Effector memory CD8-positive, alpha-beta T cell (primary cell): ENCODE results near the gene SORBS1.

ENCODE experiments used
- ATAC-seq: fragments of 150-1000 bp; cut with Tn5 transposase; replicated peaks from 2 replicates; pipeline ENCODE4 v1.10.0; 2021; ENCODE audit warnings: mild to moderate bottlenecking, moderate library complexity
- DNase-seq, 3 experiments: peaks; one replicate each; pipeline ENCODE4 v3.0.0; 2021
- H3K27ac Mint-ChIP-seq, 2 donors: one replicate each; pipeline ENCODE4 v1.8.0; 2022; ENCODE audit warnings: mild to moderate bottlenecking in 2 of 2, mixed read lengths in 2 of 2, moderate library complexity in 2 of 2
- H3K27me3 Mint-ChIP-seq, 2 donors: one replicate each; pipeline ENCODE4 v1.8.0; 2022; ENCODE audit warnings: mixed read lengths in 2 of 2
- H3K36me3 Mint-ChIP-seq: one replicate; pipeline ENCODE4 v1.8.0; 2022; ENCODE audit warnings: mild to moderate bottlenecking, moderate library complexity, mixed read lengths; ENCODE audit not compliant: insufficient read depth
- H3K4me1 Mint-ChIP-seq, 2 donors: one replicate each; pipeline ENCODE4 v1.8.0; 2022; ENCODE audit warnings: low read depth in 2 of 2, mixed read lengths in 2 of 2
- H3K4me3 Mint-ChIP-seq, 2 donors: one replicate each; pipeline ENCODE4 v1.8.0; 2022; ENCODE audit warnings: mild to moderate bottlenecking in 2 of 2, mixed read lengths in 2 of 2, moderate library complexity in 2 of 2
- H3K9me3 Mint-ChIP-seq, 2 donors: one replicate each; pipeline ENCODE4 v1.8.0; 2022; ENCODE audit warnings: mixed read lengths in 2 of 2

SORBS1 gene

GRCh38 chr10:95461611-95462010, 99.6 kb downstream of the SORBS1 start:
- no peak for DNase-seq
- Mint-ChIP-seq H3K9me3 (no peaks in the 10 kb centered on the region), H3K36me3 (no peaks in the 10 kb centered on the region), H3K4me3 (no peak overlapping the region), H3K4me1 (no peaks in the 10 kb centered on the region), H3K27me3 (peaks cover 6 to 40% of the 10 kb centered on the region in 2 donors), H3K27ac (no peak overlapping the region)
- no peak for ATAC-seq

- no peaks in the 10 kb centered on the region for H3K4me1 Mint-ChIP-seq
- H3K27me3 Mint-ChIP-seq, result peaks cover 18 to 50% of the 10 kb centered on the region in 2 donors
- H3K4me3 Mint-ChIP-seq, result no peak overlapping the region
- no peak for ATAC-seq
- no peaks in the 10 kb centered on the region for H3K9me3 Mint-ChIP-seq
- no peak overlapping the region for H3K27ac Mint-ChIP-seq
- no peaks in the 10 kb centered on the region for H3K36me3 Mint-ChIP-seq
- no peak for DNase-seq
Measured at GRCh38 chr10:95459446-95460045, 101.6 kb downstream of the SORBS1 start.

- Mint-ChIP-seq H3K27ac (no peak overlapping the region), H3K4me1 (no peaks in the 10 kb centered on the region), H3K27me3 (peaks cover 23 to 46% of the 10 kb centered on the region in 2 donors), H3K36me3 (no peaks in the 10 kb centered on the region), H3K4me3 (no peak overlapping the region), H3K9me3 (no peaks in the 10 kb centered on the region)
- DNase-seq, result no peak
- ATAC-seq, result no peak
Measured at GRCh38 chr10:95458871-95459270, 102.3 kb downstream of the SORBS1 start.

GRCh38 chr10:95458014-95458413, 103.2 kb downstream of the SORBS1 start:
- H3K27ac Mint-ChIP-seq, result no peak overlapping the region
- H3K27me3 Mint-ChIP-seq, result peaks cover 23 to 42% of the 10 kb centered on the region in 2 donors
- no peak overlapping the region for H3K4me3 Mint-ChIP-seq
- no peaks in the 10 kb centered on the region for H3K9me3 Mint-ChIP-seq
- DNase-seq (no peak), ATAC-seq (no peak)
- H3K4me1 Mint-ChIP-seq, result no peaks in the 10 kb centered on the region
- H3K36me3 Mint-ChIP-seq, result no peaks in the 10 kb centered on the region

GRCh38 chr10:95457319-95457886, 103.8 kb downstream of the SORBS1 start:
- no peak for ATAC-seq
- Mint-ChIP-seq H3K9me3 (no peaks in the 10 kb centered on the region), H3K27ac (no peak overlapping the region), H3K4me3 (no peak overlapping the region), H3K27me3 (peaks cover 23 to 37% of the 10 kb centered on the region in 2 donors), H3K4me1 (no peaks in the 10 kb centered on the region), H3K36me3 (no peaks in the 10 kb centered on the region)
- no peak for DNase-seq

- H3K9me3 Mint-ChIP-seq, result no peaks in the 10 kb centered on the region
- no peaks in the 10 kb centered on the region for H3K4me1 Mint-ChIP-seq
- DNase-seq, result no peak
- no peak for ATAC-seq
- no peak overlapping the region for H3K4me3 Mint-ChIP-seq
- no peaks in the 10 kb centered on the region for H3K36me3 Mint-ChIP-seq
- H3K27me3 Mint-ChIP-seq, result peaks cover 24 to 37% of the 10 kb centered on the region in 2 donors
- H3K27ac Mint-ChIP-seq, result no peak overlapping the region
Measured at GRCh38 chr10:95456516-95456915, 104.7 kb downstream of the SORBS1 start.

GRCh38 chr10:95454940-95455339, 106.2 kb downstream of the SORBS1 start:
- Mint-ChIP-seq H3K4me3 (no peak overlapping the region), H3K9me3 (no peaks in the 10 kb centered on the region), H3K4me1 (no peaks in the 10 kb centered on the region), H3K27ac (no peak overlapping the region), H3K27me3 (peaks cover 29 to 37% of the 10 kb centered on the region in 2 donors), H3K36me3 (no peaks in the 10 kb centered on the region)
- DNase-seq (no peak), ATAC-seq (no peak)

GRCh38 chr10:95454356-95454755, 106.8 kb downstream of the SORBS1 start:
- no peak for DNase-seq
- H3K27ac Mint-ChIP-seq, result no peak overlapping the region

GRCh38 chr10:95451568-95452524, 109.3 kb downstream of the SORBS1 start:
- Mint-ChIP-seq H3K36me3 (no peaks in the 10 kb centered on the region), H3K27ac (no peak overlapping the region), H3K9me3 (no peaks in the 10 kb centered on the region), H3K27me3 (peaks cover 35% of the 10 kb centered on the region in 2 donors), H3K4me1 (no peaks in the 10 kb centered on the region), H3K4me3 (no peak overlapping the region)
- DNase-seq, result no peak
- no peak for ATAC-seq

More at GRCh38 chr10:95454356-95454755, 106.8 kb downstream of the SORBS1 start:
- Mint-ChIP-seq H3K4me1 (no peaks in the 10 kb centered on the region), H3K4me3 (no peak overlapping the region), H3K27me3 (peaks cover 29 to 32% of the 10 kb centered on the region in 2 donors), H3K9me3 (no peaks in the 10 kb centered on the region), H3K36me3 (no peaks in the 10 kb centered on the region)
- no peak for ATAC-seq

GRCh38 chr10:95451150-95451549, 110.0 kb downstream of the SORBS1 start:
- Mint-ChIP-seq H3K27ac (no peak overlapping the region), H3K36me3 (no peaks in the 10 kb centered on the region), H3K4me1 (no peaks in the 10 kb centered on the region), H3K9me3 (no peaks in the 10 kb centered on the region), H3K27me3 (peaks cover 31 to 32% of the 10 kb centered on the region in 2 donors), H3K4me3 (no peak overlapping the region)
- no peak for DNase-seq
- ATAC-seq, result no peak

GRCh38 chr10:95450188-95450587, 111.0 kb downstream of the SORBS1 start:
- Mint-ChIP-seq H3K4me3 (no peak overlapping the region), H3K4me1 (peaks cover 0 to 2% of the 10 kb centered on the region in 2 donors), H3K27ac (no peak overlapping the region), H3K36me3 (no peaks in the 10 kb centered on the region), H3K9me3 (no peaks in the 10 kb centered on the region), H3K27me3 (peaks cover 21 to 32% of the 10 kb centered on the region in 2 donors)
- DNase-seq (no peak), ATAC-seq (no peak)

- Mint-ChIP-seq H3K4me3 (no peak overlapping the region), H3K4me1 (peaks cover 0 to 2% of the 10 kb centered on the region in 2 donors), H3K27me3 (peaks cover 11 to 33% of the 10 kb centered on the region in 2 donors), H3K36me3 (no peaks in the 10 kb centered on the region), H3K9me3 (no peaks in the 10 kb centered on the region), H3K27ac (no peak overlapping the region)
- DNase-seq (no peak), ATAC-seq (no peak)
Measured at GRCh38 chr10:95447685-95448084, 113.5 kb downstream of the SORBS1 start.

GRCh38 chr10:95445837-95446486, 115.2 kb downstream of the SORBS1 start:
- ATAC-seq, result peak; percentile 57
- no peaks in the 10 kb centered on the region for H3K9me3 Mint-ChIP-seq

More at GRCh38 chr10:95445837-95446486, 115.2 kb downstream of the SORBS1 start:
- Mint-ChIP-seq H3K36me3 (no peaks in the 10 kb centered on the region), H3K27ac (no peak overlapping the region), H3K4me1 (peaks cover 4 to 8% of the 10 kb centered on the region in 2 donors), H3K4me3 (no peak overlapping the region), H3K27me3 (peaks cover 5 to 33% of the 10 kb centered on the region in 2 donors)
- DNase-seq, result peak; percentile 9 to 17 (median 16)
